Loucy (cell line): ENCODE measurements around the gene SEMA5B.

Experiments used
- H2AFZ ChIP-seq: fragments of 200-600 bp; sonication (generic); 2 replicates; pipeline ENCODE4 v1.6.0; 2016; ENCODE audit warnings: antibody characterized with exemption, mild to moderate bottlenecking, low read length, moderate library complexity
- H3F3A ChIP-seq: fragments of 200-600 bp; 2 replicates; pipeline ENCODE4 v1.6.0; 2016; ENCODE audit warnings: antibody characterized with exemption, low read depth, mild to moderate bottlenecking
- H3K27me3 ChIP-seq: fragments of 200-600 bp; sonication (generic); 2 replicates; pipeline ENCODE4 v1.6.1; 2014; ENCODE audit warnings: low read length, mild to moderate bottlenecking; ENCODE audit not compliant: insufficient read depth, poor library complexity, severe bottlenecking
- H3K36me3 ChIP-seq: fragments of 200-600 bp; sonication (generic); 2 replicates; pipeline ENCODE4 v1.6.1; 2016; ENCODE audit warnings: low read length; ENCODE audit not compliant: insufficient read depth
- H3K4me1 ChIP-seq: fragments of 200-600 bp; sonication (generic); 2 replicates; pipeline ENCODE4 v1.5.1; 2014; ENCODE audit warnings: low read length, mild to moderate bottlenecking; ENCODE audit not compliant: insufficient read depth, poor library complexity, severe bottlenecking
- H3K4me2 ChIP-seq: fragments of 200-600 bp; sonication (generic); 2 replicates; pipeline ENCODE4 v1.6.0; 2014; ENCODE audit warnings: antibody characterized with exemption, low read length, low read depth, mild to moderate bottlenecking; ENCODE audit not compliant: poor library complexity, severe bottlenecking
- H3K4me3 ChIP-seq: fragments of 200-600 bp; sonication (generic); 2 replicates; pipeline ENCODE4 v1.5.1; 2014; ENCODE audit warnings: low read length, mild to moderate bottlenecking, mixed read lengths; ENCODE audit not compliant: poor library complexity, severe bottlenecking
- H3K79me2 ChIP-seq: fragments of 200-600 bp; sonication (generic); 2 replicates; pipeline ENCODE4 v1.6.1; 2014; ENCODE audit warnings: low read length; ENCODE audit not compliant: insufficient read depth
- H3K9ac ChIP-seq: fragments of 200-600 bp; sonication (generic); 2 replicates; pipeline ENCODE4 v1.6.0; 2014; ENCODE audit warnings: mild to moderate bottlenecking, low read depth, low read length, moderate library complexity; ENCODE audit not compliant: poor library complexity, severe bottlenecking
- H3K9me2 ChIP-seq: fragments of 200-600 bp; sonication (generic); replicated peaks from 2 replicates; pipeline ENCODE4 v1.6.1; 2016; ENCODE audit warnings: low read depth, low read length, mixed read lengths
- H3K9me3 ChIP-seq: fragments of 200-600 bp; sonication (generic); 2 replicates; pipeline ENCODE4 v1.6.1; 2014; ENCODE audit warnings: mild to moderate bottlenecking, antibody characterized with exemption, low read length, low read depth; ENCODE audit not compliant: insufficient read depth
- H4K20me1 ChIP-seq: fragments of 200-600 bp; sonication (generic); 2 replicates; pipeline ENCODE4 v1.6.0; 2014; ENCODE audit warnings: antibody characterized with exemption, low read length, mild to moderate bottlenecking; ENCODE audit not compliant: insufficient read depth, poor library complexity, severe bottlenecking
- CTCF ChIP-seq: fragments of 200-600 bp; sonication (generic); conservative IDR thresholded peaks from 2 replicates; pipeline ENCODE4 v1.5.1; 2014; ENCODE audit warnings: mild to moderate bottlenecking, antibody characterized with exemption, low read length
- EZH2phosphoT487 ChIP-seq: fragments of 200-600 bp; IDR thresholded peaks from 2 replicates; pipeline ENCODE4 v1.6.1; 2018; ENCODE audit warnings: antibody characterized with exemption, mild to moderate bottlenecking, moderate library complexity, borderline replicate concordance

Gene SEMA5B

DNA sequence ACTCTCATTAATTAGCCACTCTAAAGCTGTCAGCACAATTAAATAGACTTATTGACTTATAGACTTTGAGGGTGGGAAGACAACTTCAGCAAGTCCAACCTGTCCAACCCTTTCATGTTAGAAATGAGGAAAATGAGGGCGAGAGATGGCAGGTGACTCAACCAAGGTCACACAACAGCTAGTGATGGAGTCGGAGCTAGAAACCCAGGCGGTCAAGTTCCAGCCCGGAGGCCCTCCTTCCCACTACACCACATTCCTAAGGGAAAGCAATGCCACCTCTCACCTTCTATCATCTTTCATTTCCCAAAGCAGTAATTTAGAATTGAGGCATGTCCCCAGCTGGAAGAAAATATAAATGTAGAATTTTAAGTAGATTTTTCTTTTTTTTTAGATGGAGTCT lies 28.7 kb downstream of the SEMA5B start:
- Histone ChIP-seq H4K20me1 (no peaks in the 10 kb centered on the region), H2AFZ (no peak overlapping the region), H3K4me3 (no peak overlapping the region), H3K27me3 (peaks cover 6% of the 10 kb centered on the region), H3K9ac (no peak overlapping the region), H3K4me2 (no peak overlapping the region), H3K9me3 (no peaks in the 10 kb centered on the region), H3F3A (no peaks in the 10 kb centered on the region), H3K9me2 (no peaks in the 10 kb centered on the region), H3K4me1 (no peaks in the 10 kb centered on the region), H3K79me2 (no peaks in the 10 kb centered on the region), H3K36me3 (no peaks in the 10 kb centered on the region)
- no peak for TF ChIP-seq CTCF

DNA sequence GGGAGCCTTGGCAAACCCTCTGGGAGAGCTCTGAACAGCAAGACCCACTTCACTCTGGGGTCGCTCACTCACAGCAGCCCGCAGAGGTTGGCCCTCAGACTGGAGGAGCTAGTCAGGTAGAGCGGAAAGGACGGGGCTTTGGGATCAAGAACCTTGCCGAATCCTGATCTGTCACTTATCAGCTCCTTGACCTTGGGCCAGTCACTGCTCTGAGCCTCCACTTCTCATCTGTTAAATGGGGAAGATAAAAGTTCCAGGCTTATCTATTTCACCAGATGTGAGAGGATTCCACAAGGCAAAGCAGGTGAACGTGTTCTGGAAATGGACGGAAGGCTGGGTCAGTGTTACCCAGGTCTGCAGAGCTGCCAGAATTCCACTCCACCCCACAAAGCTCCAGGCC lies 29.4 kb downstream of the SEMA5B start:
- Histone ChIP-seq H3K79me2 (no peaks in the 10 kb centered on the region), H3K4me1 (no peaks in the 10 kb centered on the region), H3K36me3 (no peaks in the 10 kb centered on the region), H4K20me1 (no peaks in the 10 kb centered on the region), H3K9me3 (no peaks in the 10 kb centered on the region), H3K27me3 (peaks cover 6% of the 10 kb centered on the region), H3F3A (no peaks in the 10 kb centered on the region), H3K9me2 (no peaks in the 10 kb centered on the region), H3K4me3 (no peak overlapping the region), H3K4me2 (no peak overlapping the region), H3K9ac (no peak overlapping the region), H2AFZ (no peak overlapping the region)
- TF ChIP-seq CTCF (no peak), EZH2phosphoT487 (no peak)

- H3F3A ChIP-seq: no peaks in the 10 kb centered on the region
- no peaks in the 10 kb centered on the region for H3K9me3 ChIP-seq
- H3K9me2 ChIP-seq: no peaks in the 10 kb centered on the region
- no peak for TF ChIP-seq EZH2phosphoT487
- TF ChIP-seq CTCF: no peak
- H3K79me2 ChIP-seq: no peaks in the 10 kb centered on the region
- H3K36me3 ChIP-seq: no peaks in the 10 kb centered on the region
- H3K9ac ChIP-seq: no peak overlapping the region
- H4K20me1 ChIP-seq: no peaks in the 10 kb centered on the region
- H3K27me3 ChIP-seq: peaks cover 16% of the 10 kb centered on the region
- H2AFZ ChIP-seq: no peak overlapping the region
- no peak overlapping the region for H3K4me3 ChIP-seq
- H3K4me1 ChIP-seq: no peaks in the 10 kb centered on the region
- no peak overlapping the region for H3K4me2 ChIP-seq
Measured at GRCh38 chr3:122996038-122996580, 31.5 kb downstream of the SEMA5B start.
